Body of pancreas (tissue), 4 donors: ENCODE data around the gene SCRN3. TPM values are rescaled to one million over a fixed set of nuclear protein-coding genes. Genes with fewer than 3 reads are reported as not detected.

Source experiments
- ATAC-seq: fragments of 150-250 bp; one replicate; pipeline ENCODE4 v1.9.1; 2016
- DNase-seq, 4 donors: peaks; one replicate each; pipeline ENCODE4 v3.0.0-alpha.2; 2019
- H3K27ac ChIP-seq, 4 donors: fragments of 200-600 bp; sonication (generic); 1 replicate in 3 of 4; 2 replicates in 1 of 4; pipeline versions ENCODE4 v1.5.1 to v1.6.1; 2016 to 2019; ENCODE audit warnings: mild to moderate bottlenecking in 1 of 4, mixed read lengths in 1 of 4, moderate library complexity in 1 of 4
- H3K27me3 ChIP-seq, 2 donors: fragments of 200-600 bp; sonication (generic); one replicate each; pipeline ENCODE4 v1.6.0; 2016; ENCODE audit warnings: mild to moderate bottlenecking in 1 of 2
- H3K36me3 ChIP-seq, 2 donors: fragments of 200-600 bp; sonication (generic); replicated peaks in 1 of 2; 2 replicates each; pipeline ENCODE4 v1.5.1; 2016; ENCODE audit warnings: low read depth in 2 of 2; ENCODE audit not compliant: insufficient read depth in 1 of 2
- H3K4me1 ChIP-seq: fragments of 200-600 bp; sonication (generic); one replicate; pipeline ENCODE4 v1.6.0; 2016
- H3K4me3 ChIP-seq, 2 donors: fragments of 200-600 bp; sonication (generic); 1 replicate in 1 of 2; 2 replicates in 1 of 2; pipeline ENCODE4 v1.5.1; 2016 to 2019
- H3K9me3 ChIP-seq, 3 donors: fragments of 200-600 bp; sonication (generic); 1 replicate in 2 of 3; 2 replicates in 1 of 3; pipeline ENCODE4 v1.5.1; 2016
- POLR2A ChIP-seq, 3 donors: fragments of 450-650 bp; IDR thresholded peaks; one replicate each; pipeline ENCODE4 v1.6.1; 2016; ENCODE audit warnings: antibody characterized with exemption in 3 of 3, mild to moderate bottlenecking in 2 of 3
- WGBS, 2 donors: methylation state at CpG; one replicate each; pipeline ENCODE4 v1.1.5; 2017; 5-methylcytosine and 5-hydroxymethylcytosine counted together
- intact Hi-C: fragments of 100-400 bp; cut with DNase I; formaldehyde crosslinking; loops from one replicate; pipeline ENCODE4 v1.15.1; 2023
- total RNA-seq, 2 donors: library from RNA; depleted of rRNA; stranded (reverse); fragments of >200 nt; gene quantifications; one replicate each; pipeline ENCODE4 v1.1.0, GENCODE V29; 2016
- TF ChIP-seq, protein P1 (sequence below), 7 experiments: fragments of 450-650 bp in 4 of 7; fragments of 200-600 bp in 3 of 7; sonication (generic) in 3 of 7; IDR thresholded peaks; one replicate each; pipeline ENCODE4 v1.5.1; 2016 to 2019; ENCODE audit warnings: antibody characterized with exemption in 7 of 7

The SCRN3 gene
- total RNA-seq, 2 donors from 2014 or later = 18.7 to 19.8 TPM

DNA sequence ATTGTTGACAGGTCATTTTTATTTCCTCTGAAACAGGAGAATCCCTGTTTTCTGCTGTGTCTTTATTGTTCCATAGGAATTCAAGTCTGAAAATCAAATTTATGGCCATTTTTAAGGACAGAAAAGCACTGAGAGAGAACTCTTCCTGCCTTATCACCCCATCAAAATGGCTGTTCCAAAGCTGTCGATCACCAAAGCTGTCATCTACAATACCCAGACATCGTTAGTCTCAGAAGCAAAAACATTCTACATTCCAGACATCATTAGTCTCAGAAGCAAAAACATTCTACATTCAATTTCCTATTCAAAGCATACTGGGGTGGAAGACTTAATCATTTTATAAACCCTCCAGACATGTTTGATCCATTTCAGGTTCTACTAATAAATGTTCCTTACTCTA lies 44.4 kb downstream of the SCRN3 start:
- no peak overlapping the region for H3K27ac ChIP-seq
- TF ChIP-seq, protein P1, sequence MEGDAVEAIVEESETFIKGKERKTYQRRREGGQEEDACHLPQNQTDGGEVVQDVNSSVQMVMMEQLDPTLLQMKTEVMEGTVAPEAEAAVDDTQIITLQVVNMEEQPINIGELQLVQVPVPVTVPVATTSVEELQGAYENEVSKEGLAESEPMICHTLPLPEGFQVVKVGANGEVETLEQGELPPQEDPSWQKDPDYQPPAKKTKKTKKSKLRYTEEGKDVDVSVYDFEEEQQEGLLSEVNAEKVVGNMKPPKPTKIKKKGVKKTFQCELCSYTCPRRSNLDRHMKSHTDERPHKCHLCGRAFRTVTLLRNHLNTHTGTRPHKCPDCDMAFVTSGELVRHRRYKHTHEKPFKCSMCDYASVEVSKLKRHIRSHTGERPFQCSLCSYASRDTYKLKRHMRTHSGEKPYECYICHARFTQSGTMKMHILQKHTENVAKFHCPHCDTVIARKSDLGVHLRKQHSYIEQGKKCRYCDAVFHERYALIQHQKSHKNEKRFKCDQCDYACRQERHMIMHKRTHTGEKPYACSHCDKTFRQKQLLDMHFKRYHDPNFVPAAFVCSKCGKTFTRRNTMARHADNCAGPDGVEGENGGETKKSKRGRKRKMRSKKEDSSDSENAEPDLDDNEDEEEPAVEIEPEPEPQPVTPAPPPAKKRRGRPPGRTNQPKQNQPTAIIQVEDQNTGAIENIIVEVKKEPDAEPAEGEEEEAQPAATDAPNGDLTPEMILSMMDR (IDR thresholded peaks at IDR 0.05) = no peak
- TF ChIP-seq POLR2A (IDR thresholded peaks at IDR 0.05) = no peak
- ATAC-seq (no peak), DNase-seq (no peak)
- 74 to 91% methylated on average over 2 of the region's 2 CpGs for WGBS, 2 donors
- intact Hi-C loops = no loop called here
- no peak overlapping the region for H3K4me3 ChIP-seq
- peaks cover 0 to 2% of the 10 kb centered on the region in 2 donors for H3K36me3 ChIP-seq
- H3K27me3 ChIP-seq = no peaks in the 10 kb centered on the region
- no peaks in the 10 kb centered on the region for H3K9me3 ChIP-seq
- H3K4me1 ChIP-seq = no peaks in the 10 kb centered on the region

DNA sequence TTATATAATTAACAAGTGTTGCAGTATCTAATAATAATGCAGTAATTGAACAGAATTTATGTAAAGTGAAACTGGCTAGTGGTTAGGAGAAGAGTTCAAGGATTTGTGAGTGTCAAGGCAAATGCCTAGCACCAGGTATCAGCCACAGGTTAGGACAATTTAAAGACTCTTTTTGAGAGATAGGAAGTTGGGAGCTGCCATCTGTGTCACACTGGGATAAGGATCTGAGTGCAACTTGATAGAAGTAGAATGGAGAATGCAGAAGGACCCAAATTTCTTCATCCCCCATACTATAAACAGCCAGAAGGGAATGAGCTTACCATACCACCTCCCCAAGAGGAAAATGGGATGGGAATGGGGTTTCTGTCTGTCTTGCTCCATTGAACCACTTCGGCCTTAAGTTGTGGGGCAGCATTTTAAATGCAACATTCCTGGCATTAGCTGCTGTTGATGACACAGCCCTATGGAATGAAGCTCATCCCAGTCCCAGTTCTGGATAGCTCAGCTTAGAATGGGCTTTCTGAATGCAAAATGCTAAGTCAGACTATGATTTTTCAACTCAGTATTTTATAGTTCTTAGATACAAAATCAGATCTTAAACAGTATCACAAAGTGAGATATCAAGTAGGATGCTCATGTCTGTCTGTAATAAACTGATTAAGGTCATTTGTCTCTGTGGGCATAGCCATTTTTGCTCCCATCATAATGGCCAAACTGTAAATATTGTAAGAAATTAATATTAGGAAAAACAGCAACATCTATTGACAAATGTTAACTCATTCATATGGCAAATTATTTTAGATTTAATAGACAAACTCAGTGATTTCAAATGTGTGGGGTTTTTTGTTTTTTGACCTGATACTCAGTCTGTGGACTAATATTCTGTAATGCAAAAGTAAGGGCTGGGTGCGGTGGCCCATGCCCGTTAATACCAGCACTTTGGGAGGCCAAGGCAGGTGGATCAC lies 47.3 kb downstream of the SCRN3 start:
- TF ChIP-seq, protein P1 (IDR thresholded peaks at IDR 0.05) = no peak
- TF ChIP-seq POLR2A (IDR thresholded peaks at IDR 0.05) = no peak
- H3K9me3 ChIP-seq = no peaks in the 10 kb centered on the region
- DNase-seq = no peak
- H3K4me3 ChIP-seq = no peak overlapping the region
- intact Hi-C loops = no loop called here
- H3K27me3 ChIP-seq = no peaks in the 10 kb centered on the region
- no peak for ATAC-seq
- no peak overlapping the region for H3K27ac ChIP-seq
- peaks cover 0 to 2% of the 10 kb centered on the region in 2 donors for H3K36me3 ChIP-seq
- WGBS, 2 donors = 80 to 84% methylated on average over 3 of the region's 3 CpGs
- no peaks in the 10 kb centered on the region for H3K4me1 ChIP-seq

DNA sequence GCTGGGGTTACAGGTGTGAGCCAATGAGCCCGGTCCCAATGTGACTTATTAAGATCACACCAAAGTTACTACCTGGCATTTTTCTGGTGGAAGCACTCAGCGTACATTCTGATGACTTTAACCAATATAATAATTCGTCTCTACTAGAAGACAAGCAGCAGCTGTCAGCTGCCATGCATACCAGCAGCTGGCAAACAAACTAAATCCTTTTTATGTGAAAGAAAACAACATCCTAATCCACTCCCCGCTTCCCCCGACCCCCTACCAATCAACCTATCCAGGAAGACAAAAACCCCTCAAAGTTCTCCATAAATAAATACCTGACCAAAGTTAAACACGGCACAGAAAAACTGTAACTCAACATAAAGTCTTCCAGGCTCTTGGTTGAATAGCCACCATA lies 49.2 kb downstream of the SCRN3 start:
- TF ChIP-seq, protein P1 (IDR thresholded peaks at IDR 0.05) = no peak
- TF ChIP-seq POLR2A (IDR thresholded peaks at IDR 0.05) = no peak
- Histone ChIP-seq H3K27me3 (no peaks in the 10 kb centered on the region), H3K27ac (no peak overlapping the region), H3K36me3 (peaks cover 0 to 2% of the 10 kb centered on the region in 2 donors), H3K4me3 (no peak overlapping the region), H3K9me3 (no peaks in the 10 kb centered on the region), H3K4me1 (no peaks in the 10 kb centered on the region)
- DNase-seq = no peak
- WGBS, 2 donors = 74% methylated on average over 6 of the region's 6 CpGs
- intact Hi-C loops = no loop called here
- no peak for ATAC-seq

DNA sequence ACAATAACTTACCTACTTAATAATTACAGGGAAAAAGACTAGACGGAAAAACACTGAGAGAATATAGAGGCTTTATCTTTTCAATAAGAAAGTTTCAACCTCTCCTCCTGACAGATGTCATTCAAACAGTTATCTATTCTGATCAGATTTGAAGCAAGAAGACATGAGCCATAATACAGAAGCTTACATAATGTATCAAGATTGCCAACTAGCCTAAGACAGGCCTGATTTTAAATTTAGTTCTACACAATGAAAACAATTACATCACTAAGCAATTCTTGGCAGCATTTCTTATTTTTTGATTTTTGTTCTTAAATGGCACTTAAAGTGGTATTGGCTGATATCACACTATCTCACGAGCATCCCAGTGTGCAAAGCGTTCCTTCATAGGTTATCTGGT lies 49.7 kb downstream of the SCRN3 start:
- DNase-seq = no peak
- TF ChIP-seq, protein P1 (IDR thresholded peaks at IDR 0.05) = no peak
- TF ChIP-seq POLR2A (IDR thresholded peaks at IDR 0.05) = no peak
- Histone ChIP-seq H3K36me3 (peaks cover 0 to 2% of the 10 kb centered on the region in 2 donors), H3K27me3 (no peaks in the 10 kb centered on the region), H3K27ac (no peak overlapping the region), H3K4me1 (no peaks in the 10 kb centered on the region), H3K9me3 (no peaks in the 10 kb centered on the region), H3K4me3 (no peak overlapping the region)
- WGBS, 2 donors = 89 to 95% methylated on average over 3 of the region's 3 CpGs
- no peak for ATAC-seq
- intact Hi-C loops = no loop called here
